Mammary epithelial cell (primary cell): ENCODE data around the gene LMOD1.

Experiments used
- EZH2 ChIP-seq: IDR thresholded peaks from 2 replicates; pipeline ENCODE4 v1.6.1; 2012; ENCODE audit warnings: low read length, inconsistent platforms, borderline replicate concordance
- TF ChIP-seq, protein P1 (sequence below), 2 donors: IDR thresholded peaks in 1 of 2; conservative IDR thresholded peaks in 1 of 2; 2 replicates each; pipeline ENCODE4 v1.5.1; 2011 to 2012; ENCODE audit warnings: inconsistent platforms in 2 of 2, low read length in 2 of 2, mild to moderate bottlenecking in 2 of 2, control low read depth in 1 of 2, low read depth in 1 of 2; ENCODE audit not compliant: insufficient read depth in 1 of 2; ENCODE audit errors: extremely low read depth in 1 of 2

DNA sequence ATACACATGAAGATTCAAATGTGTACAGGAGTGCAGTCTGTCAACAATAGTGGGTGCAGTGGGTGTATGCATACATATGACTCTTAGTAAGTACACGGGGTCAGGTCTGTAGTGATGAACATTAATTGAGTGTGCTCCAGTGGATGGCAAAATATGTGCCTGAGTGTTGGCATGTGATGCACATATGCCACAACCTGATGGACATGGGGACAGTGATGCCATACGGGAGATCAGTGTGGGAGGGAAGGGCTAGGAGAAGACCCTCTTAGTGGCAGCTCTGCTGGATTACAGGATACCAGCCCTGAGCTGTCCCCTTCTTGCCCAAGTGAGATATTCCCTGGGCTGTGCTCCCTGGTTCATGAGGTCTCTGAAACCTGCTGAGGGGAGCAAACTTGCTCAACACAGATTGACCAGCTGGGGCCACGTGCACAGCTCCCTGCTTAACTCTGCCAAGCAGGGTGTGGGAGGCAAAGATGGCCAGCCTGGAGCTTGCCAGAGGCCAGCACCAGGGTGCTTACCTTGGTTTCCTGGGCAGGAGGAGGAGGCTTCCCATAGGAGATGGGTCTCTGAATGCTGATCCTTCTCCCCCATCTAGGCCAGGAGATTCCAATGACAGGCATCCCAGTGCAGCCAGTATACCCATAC, 55.4 kb downstream of the LMOD1 start:
- TF ChIP-seq, protein P1, sequence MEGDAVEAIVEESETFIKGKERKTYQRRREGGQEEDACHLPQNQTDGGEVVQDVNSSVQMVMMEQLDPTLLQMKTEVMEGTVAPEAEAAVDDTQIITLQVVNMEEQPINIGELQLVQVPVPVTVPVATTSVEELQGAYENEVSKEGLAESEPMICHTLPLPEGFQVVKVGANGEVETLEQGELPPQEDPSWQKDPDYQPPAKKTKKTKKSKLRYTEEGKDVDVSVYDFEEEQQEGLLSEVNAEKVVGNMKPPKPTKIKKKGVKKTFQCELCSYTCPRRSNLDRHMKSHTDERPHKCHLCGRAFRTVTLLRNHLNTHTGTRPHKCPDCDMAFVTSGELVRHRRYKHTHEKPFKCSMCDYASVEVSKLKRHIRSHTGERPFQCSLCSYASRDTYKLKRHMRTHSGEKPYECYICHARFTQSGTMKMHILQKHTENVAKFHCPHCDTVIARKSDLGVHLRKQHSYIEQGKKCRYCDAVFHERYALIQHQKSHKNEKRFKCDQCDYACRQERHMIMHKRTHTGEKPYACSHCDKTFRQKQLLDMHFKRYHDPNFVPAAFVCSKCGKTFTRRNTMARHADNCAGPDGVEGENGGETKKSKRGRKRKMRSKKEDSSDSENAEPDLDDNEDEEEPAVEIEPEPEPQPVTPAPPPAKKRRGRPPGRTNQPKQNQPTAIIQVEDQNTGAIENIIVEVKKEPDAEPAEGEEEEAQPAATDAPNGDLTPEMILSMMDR (conservative IDR thresholded peaks at IDR 0.05 in 1 of 2, IDR thresholded peaks at IDR 0.05 in 1 of 2; ENCODE audit: extremely low read depth in 1 of 2, insufficient read depth in 1 of 2, low read depth in 1 of 2, low read length in 2 of 2) = no peak
- TF ChIP-seq EZH2 = no peak
